ENCODE measurements around the gene CACNG5. TPM values are rescaled to one million over a fixed set of nuclear protein-coding genes. Genes with fewer than 3 reads are reported as not detected.

Gene CACNG5
- total and polyA plus RNA-seq, 11 donors = not detected

DNA sequence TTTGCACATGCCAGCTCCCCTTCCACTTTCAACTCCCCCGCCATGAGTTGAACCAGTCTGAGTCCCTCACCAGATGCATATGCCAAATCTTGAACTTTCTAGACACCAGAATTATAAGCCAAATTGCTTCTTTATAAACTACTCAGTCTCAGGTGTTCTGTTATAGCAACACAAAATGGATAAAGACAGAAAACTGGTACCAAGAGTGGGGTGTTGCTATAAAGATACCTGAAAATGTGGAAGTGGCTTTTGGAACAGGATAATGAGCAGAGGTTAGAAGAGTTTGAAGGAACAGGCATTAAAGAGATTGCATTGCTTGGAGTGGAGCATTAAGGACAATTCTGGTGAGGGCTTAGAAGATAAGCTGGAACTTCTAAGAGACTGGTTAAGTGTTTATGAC is 17.2 kb upstream of the CACNG5 start:
- Histone ChIP-seq H3K9me3 (peaks cover 0 to 8% (median 0%) of the 10 kb centered on the region in 12 donors), H3K36me3 (no peaks in the 10 kb centered on the region), H3K27ac (no peak overlapping the region), H3K4me3 (no peak overlapping the region), H3K4me1 (no peaks in the 10 kb centered on the region), H3K27me3 (peaks cover 0 to 6% (median 0%) of the 10 kb centered on the region in 9 donors)
- no peak for ATAC-seq
- WGBS, 4 donors = 94 to 100% (median 97%) methylated on average over 1 of the region's 1 CpG
- intact Hi-C loops (cut with DNase I) = no loop called here
- TF ChIP-seq, protein P1, sequence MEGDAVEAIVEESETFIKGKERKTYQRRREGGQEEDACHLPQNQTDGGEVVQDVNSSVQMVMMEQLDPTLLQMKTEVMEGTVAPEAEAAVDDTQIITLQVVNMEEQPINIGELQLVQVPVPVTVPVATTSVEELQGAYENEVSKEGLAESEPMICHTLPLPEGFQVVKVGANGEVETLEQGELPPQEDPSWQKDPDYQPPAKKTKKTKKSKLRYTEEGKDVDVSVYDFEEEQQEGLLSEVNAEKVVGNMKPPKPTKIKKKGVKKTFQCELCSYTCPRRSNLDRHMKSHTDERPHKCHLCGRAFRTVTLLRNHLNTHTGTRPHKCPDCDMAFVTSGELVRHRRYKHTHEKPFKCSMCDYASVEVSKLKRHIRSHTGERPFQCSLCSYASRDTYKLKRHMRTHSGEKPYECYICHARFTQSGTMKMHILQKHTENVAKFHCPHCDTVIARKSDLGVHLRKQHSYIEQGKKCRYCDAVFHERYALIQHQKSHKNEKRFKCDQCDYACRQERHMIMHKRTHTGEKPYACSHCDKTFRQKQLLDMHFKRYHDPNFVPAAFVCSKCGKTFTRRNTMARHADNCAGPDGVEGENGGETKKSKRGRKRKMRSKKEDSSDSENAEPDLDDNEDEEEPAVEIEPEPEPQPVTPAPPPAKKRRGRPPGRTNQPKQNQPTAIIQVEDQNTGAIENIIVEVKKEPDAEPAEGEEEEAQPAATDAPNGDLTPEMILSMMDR (IDR thresholded peaks at IDR 0.05) = no peak
- TF ChIP-seq POLR2A (IDR thresholded peaks at IDR 0.05) = no peak
- no peak for DNase-seq

DNA sequence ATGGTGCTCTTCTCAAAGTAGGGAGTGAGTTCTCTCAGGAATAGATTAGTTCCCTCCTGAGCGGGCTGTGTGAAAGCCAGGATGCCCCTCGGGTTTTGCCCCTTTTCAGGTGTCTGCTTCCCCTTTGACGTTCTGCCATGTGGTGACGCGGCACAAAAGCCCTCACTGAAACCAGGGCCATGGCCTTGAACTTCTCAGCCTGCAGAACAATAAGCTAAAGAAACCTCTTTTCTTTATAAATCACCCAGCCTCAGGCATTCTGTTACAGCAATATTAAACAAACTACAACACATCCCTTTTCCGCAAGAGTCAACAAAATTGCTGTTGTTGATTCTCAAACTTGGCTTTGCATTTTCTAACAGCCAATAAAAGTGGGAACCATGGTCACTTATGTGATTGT is 15.5 kb upstream of the CACNG5 start:
- no peak for DNase-seq
- Histone ChIP-seq H3K27me3 (peaks cover 0 to 12% (median 0%) of the 10 kb centered on the region in 9 donors), H3K36me3 (no peaks in the 10 kb centered on the region), H3K9me3 (peaks cover 0 to 8% (median 0%) of the 10 kb centered on the region in 12 donors), H3K27ac (no peak overlapping the region), H3K4me1 (no peaks in the 10 kb centered on the region), H3K4me3 (no peak overlapping the region)
- no peak for ATAC-seq
- 57 to 78% (median 66%) methylated on average over 6 of the region's 6 CpGs for WGBS, 4 donors
- TF ChIP-seq, protein P1 (IDR thresholded peaks at IDR 0.05) = no peak
- TF ChIP-seq POLR2A (IDR thresholded peaks at IDR 0.05) = no peak
- intact Hi-C loops (cut with DNase I) = no loop called here

DNA sequence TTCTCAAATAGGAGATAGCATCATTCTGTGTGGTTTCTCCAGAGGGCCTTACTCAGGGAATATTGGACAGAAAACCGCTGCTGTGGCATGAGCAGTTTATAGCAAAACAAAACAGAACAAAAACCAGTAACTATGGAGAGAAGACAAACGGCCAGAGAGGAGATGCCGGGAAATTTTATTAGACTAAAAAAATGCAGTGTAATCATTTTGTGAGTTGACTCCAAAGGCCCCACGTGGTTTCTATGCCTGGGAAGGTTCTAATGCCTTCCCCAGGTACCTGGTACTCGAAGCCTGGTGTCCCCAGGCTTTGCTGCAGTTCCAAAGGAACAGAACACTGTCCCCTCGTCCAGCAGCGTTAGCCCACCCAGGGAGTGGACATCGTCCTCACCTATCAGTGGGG is 12.9 kb upstream of the CACNG5 start:
- Histone ChIP-seq H3K4me3 (no peak overlapping the region), H3K27ac (no peak overlapping the region), H3K36me3 (no peaks in the 10 kb centered on the region), H3K27me3 (peaks cover 0 to 19% (median 0%) of the 10 kb centered on the region in 9 donors), H3K4me1 (no peaks in the 10 kb centered on the region), H3K9me3 (peaks cover 0 to 8% (median 0%) of the 10 kb centered on the region in 12 donors)
- no peak for TF ChIP-seq POLR2A (IDR thresholded peaks at IDR 0.05)
- TF ChIP-seq, protein P1 (IDR thresholded peaks at IDR 0.05) = no peak
- 65 to 78% (median 72%) methylated on average over 8 of the region's 8 CpGs for WGBS, 4 donors
- intact Hi-C loops (cut with DNase I) = no loop called here
- no peak for DNase-seq
- ATAC-seq = no peak

DNA sequence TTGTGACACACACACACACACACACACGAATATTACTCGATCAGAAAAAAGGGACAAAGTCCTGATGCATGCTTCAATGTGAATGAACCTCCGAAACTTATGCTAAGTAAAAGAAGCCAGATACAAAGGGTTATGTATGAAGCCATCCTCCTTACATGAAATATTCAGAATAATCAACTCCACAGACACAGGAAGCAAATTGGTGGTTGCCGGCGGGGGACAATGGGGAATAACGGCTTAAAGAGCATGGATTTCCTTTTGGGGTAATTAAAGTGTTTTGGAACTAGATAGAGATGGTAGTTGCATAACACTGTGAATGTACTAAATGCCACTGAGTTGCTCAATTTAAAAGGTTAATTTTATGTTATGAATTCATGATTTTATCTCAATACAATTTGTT is 8.1 kb upstream of the CACNG5 start:
- no peaks in the 10 kb centered on the region for H3K9me3 ChIP-seq
- WGBS, 4 donors = 70 to 82% (median 74%) methylated on average over 6 of the region's 6 CpGs
- no peak for ATAC-seq
- H3K36me3 ChIP-seq = no peaks in the 10 kb centered on the region
- TF ChIP-seq, protein P1 (IDR thresholded peaks at IDR 0.05) = no peak
- no peak for TF ChIP-seq POLR2A (IDR thresholded peaks at IDR 0.05)
- no peak overlapping the region for H3K4me3 ChIP-seq
- no peaks in the 10 kb centered on the region for H3K4me1 ChIP-seq
- intact Hi-C loops (cut with DNase I) = no loop called here
- peaks cover 0 to 23% (median 0%) of the 10 kb centered on the region in 9 donors for H3K27me3 ChIP-seq
- H3K27ac ChIP-seq = no peak overlapping the region
- DNase-seq = no peak

Data from heart left ventricle (tissue), 16 donors.